GM19099 (cell line): ENCODE measurements around the gene ENG.

Experiments
- POLR2A ChIP-seq: IDR thresholded peaks from 3 replicates; pipeline ENCODE4 v1.6.1; 2011; ENCODE audit warnings: low read depth; ENCODE audit not compliant: insufficient read length; ENCODE audit errors: extremely low read depth

The ENG gene

DNA sequence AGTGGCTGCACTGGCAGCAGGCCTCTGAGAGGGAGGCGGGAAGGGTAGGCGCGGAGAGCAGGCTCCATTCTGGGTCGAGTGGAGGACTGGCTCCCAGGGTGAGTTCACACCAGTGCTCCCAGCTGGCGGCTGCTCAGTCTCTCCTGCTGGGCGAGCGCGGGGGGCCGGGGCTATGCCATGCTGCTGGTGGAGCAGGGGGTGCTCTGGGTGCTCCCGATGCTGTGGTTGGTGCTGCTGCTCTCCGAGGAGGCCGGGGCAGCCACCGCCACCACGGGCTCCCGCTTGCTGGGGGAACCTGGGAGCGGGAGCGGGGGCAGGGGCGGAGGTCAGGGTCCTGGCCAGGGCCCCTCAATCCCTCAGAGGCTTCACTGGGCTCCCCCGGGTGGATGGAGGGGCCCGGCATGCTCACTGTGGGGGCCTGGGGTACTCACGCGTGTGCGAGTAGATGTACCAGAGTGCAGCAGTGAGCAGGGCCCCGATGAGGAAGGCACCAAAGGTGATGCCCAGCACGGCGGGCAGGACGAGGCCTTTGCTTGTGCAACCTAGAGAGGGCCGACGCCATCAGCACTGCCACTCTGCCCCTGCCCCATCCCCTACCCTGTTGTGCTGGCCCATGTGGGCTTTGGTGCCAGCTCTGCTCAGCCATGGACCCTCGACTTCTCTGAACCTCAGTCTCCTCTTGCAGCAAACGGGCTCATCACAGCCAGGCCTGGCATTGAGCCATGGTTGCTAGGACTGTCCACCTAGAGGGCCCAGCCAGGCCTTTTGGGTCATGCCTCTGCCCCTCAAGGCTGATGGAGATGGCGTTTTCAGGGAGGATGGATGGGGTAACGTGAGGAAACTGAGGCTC, 38.7 kb downstream of the ENG start:
- TF ChIP-seq POLR2A, result no peak

DNA sequence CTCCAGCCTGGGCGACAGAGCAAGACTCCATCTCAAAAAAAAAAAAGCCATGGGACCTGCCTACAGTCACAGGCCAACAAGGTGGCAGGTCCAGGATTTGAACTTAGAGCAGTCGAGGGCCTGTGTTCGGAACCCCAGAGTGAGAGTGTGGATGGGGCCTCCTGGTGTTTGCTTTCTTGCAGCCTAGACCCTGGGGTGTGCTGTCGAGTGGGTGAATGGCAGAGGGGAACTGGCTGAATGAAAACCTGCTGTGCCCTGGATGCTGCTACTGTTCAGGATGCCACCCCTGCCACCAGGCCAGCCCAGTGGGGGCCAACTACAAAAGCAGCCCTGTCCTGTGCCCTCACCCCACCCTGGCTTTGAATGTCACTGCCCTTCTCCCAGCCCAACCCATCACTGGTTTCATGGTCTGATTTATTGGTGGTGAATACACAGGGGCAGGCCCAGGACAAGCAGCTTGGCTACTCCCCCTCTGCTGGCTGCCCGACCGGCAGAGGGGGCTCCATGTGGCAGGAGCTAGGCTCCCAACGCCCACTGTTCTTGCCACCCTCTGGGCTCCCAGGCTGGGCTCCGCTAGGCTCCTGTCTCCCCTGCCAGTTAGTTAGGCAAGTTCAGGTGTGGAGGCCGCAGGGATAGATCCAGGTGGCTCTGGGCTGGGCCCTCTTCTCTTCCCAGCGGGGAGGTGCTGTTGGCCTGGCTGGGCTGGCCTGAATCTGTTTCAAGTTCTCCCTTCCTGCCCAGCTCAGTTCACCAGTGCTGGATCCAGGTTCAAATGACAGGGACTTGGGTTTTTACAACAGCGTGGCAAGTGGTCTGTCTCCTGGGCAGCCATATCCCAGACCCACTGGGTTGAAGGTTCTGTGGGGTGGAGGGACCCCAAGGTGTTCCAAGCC, 39.6 kb downstream of the ENG start:
- TF ChIP-seq POLR2A, result no peak

GRCh38 chr9:127813686-127814226, 40.7 kb downstream of the ENG start:
- no peak for TF ChIP-seq POLR2A

GRCh38 chr9:127812936-127813675, 41.4 kb downstream of the ENG start:
- no peak for TF ChIP-seq POLR2A

DNA sequence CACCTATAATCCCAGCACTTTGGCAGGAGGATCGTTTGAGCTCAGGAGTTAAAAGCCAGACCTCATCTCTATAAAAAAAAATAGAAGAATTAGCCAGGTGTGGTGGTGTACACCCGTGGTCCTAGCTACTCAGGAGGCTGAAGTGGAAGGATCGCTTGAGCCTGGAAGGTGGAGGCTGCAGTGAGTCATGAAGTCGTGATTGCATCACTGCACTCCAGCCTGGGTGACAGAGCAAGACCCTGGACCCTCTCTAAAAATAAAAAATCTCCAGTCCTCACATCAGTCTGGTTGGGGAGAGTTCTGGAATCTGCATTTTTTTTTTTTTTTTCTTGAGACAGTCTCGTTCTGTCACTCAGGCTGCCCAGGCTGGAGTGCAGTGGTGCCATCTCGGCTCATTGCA, 42.4 kb downstream of the ENG start:
- no peak for TF ChIP-seq POLR2A

DNA sequence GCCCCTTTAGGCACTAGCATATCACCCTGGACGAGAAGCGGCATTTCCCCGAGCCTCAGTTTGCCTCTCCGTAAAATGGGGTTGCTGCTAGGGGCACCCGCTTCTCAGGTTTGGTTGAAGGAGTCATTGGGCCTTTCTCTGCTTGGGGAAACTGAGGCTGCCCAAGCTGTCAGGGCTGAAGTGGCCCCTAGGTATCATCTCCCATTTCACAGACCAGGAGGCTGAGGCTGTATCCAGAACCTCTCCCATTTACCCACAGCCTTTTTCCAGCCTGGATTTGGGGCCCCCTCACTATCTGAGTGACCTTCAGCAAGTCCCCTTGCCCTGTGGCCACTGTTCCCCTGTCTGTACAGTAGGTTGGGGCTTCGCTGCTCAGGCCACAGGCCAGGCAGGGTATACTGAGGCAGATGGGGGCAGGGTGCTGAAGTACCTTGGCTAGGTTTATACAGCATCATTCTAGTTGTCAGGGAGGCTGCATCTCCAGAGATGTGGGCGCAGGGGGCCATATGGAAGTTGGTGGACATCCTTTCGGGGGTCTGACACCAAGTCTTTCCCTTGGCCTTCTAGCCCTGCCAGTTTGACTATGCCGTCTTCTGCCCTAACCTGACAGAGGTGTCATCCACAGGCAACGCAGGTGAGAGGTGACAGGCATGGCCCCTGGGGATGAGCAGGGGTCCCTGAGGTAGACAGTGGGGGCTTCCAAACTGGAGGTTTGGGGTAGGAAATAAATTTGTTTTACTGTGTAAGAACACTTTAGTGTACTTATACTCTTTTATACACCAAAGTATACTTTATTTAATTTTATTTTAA, 43.9 kb downstream of the ENG start:
- no peak for TF ChIP-seq POLR2A

DNA sequence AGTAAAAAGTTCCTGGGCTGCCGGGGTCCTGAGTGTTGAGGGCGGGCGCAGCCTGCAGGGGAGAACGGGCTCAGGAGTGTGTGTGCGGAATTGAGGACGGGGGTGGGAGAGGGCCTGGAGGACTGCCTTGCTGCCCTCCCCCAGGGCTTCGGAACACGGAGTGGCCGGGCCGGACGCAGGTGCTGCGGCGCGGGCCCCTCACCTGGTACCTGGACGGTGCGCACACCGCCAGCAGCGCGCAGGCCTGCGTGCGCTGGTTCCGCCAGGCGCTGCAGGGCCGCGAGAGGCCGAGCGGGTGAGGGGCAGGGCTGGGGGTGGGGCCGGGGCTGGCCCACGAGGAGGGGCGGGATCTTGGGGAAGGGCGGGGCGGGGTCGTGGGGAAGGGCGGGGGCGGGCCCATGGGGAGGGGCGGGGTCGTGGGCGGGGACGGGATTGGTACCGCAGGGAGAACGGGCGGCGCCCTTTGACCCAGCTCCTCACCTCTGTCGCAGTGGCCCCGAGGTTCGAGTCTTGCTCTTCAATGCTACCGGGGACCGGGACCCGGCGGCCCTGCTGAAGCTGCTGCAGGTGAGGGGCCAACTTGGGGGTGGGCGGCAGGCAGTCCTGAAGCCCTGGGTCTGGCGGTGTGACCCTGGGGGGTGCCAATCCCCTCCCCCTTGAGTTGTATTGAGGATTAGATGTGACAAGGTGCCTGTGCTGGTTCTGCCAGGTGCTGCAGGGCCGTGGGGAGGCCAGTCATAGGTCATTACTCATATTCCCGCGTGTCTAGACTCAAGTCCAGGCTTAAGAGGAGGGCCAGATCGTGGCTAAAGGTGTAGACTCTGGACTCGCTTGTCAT, 44.7 kb downstream of the ENG start:
- no peak for TF ChIP-seq POLR2A

DNA sequence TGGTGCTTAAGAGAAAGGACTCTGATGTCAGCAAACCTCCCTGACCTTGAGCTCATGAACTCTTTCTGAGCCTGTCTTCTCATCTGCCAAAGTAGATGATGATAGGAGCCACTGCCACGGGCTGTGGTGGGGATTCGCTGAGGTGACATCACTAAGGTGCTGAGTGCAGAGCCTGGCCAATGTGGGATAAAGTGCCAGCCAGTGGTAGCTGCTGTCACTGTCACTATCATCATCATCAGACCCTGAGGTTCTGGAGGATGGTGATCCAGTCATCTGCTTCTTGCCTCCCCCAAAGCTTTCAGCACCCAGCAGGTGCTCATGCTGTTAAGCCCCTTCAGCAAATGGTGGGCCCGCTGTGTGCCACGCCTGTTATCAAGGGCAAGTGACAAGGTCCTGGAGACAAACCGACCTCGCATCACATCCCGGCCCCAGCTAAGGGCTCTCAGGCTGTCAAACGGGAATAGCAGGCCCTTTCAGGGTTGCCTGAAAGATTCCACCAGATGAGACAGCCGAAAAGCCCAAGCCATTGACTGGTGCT, 45.4 kb downstream of the ENG start:
- TF ChIP-seq POLR2A, result no peak

DNA sequence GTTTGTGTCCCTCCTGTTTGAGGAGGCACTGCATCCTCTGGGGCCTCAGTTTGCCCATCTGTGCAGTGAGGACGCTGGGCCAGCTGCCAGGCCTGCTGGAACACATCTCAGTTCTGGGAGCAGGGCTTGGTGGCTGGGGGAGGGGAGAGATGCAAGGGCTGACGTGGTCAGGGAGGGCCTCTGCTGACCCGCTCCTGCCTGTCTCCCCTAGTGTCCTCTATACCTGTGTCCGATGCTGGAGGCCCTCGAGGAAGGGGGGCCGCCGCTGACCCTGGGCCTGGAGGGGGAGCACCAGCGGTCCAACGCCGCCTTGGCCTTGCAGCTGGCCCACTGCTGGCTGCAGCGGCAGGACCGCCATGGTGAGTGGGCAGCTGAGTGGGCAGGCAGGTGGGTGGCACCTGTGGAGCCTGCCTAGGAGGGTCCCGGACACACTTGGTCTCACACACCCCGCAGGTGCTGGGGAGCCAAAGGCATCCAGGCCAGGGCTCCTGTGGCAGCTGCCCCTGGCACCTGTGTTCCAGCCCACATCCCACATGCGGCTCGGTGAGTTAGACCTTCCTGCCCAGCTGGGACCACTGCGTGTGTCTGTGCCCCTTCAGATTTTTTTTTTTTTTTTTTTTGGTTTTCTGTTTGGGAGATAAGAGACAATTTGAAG, 46.0 kb downstream of the ENG start:
- no peak for TF ChIP-seq POLR2A

GRCh38 chr9:127806871-127807270, 47.6 kb downstream of the ENG start:
- no peak for TF ChIP-seq POLR2A

- no peak for TF ChIP-seq POLR2A
Observed at GRCh38 chr9:127805620-127806019, 48.8 kb downstream of the ENG start.

DNA sequence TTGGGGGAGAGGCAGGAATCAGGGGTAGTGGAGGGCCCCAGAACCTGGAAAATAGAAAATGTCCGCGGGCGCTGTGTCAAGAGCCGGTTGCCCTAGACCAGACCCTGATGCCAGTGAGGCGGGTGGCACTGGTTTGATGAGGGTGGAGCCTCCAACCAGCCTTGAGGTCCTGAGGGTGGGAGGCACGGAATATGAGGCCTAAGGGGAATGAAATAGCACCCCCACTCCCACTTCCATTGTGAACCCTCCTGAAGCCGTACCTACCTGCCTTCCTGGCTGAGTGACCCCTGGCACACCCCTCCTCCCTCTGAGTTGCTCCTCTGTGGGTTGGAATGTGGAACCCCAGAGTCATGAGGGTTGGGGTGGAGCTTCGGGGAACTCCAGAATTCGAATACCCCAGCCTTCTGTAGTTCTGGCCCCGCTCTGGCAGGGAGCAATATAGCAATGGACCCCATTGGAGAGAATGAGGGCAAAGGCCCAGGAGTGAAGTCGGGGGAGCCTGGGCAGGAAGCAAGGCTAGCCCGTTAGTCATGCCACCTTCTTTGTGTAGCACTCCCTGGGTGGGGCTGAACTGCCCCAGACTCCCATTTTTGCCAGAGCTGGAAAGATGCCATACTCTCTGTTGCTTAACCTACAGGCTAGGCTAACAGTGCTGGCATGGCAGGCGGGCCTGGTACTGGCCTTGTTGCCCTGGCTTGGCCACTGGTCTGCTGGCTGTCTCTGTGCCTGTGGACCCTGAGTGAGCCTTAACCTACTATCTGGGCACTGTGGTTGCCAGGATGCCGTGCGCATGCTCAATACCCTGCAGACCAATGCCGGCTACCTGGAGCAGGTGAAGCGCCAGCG, 50.7 kb downstream of the ENG start:
- no peak for TF ChIP-seq POLR2A
